HG02970 (cell line): ENCODE results near the gene SPINK14.

Source experiments
- ATAC-seq: cut with Tn5 transposase; IDR thresholded peaks from one replicate; pipeline ENCODE4 v1.9.1; 2021; ENCODE audit warnings: mild to moderate bottlenecking, moderate library complexity, moderate number of reproducible peaks; ENCODE audit not compliant: unreplicated experiment, low FRiP score

SPINK14 gene

DNA sequence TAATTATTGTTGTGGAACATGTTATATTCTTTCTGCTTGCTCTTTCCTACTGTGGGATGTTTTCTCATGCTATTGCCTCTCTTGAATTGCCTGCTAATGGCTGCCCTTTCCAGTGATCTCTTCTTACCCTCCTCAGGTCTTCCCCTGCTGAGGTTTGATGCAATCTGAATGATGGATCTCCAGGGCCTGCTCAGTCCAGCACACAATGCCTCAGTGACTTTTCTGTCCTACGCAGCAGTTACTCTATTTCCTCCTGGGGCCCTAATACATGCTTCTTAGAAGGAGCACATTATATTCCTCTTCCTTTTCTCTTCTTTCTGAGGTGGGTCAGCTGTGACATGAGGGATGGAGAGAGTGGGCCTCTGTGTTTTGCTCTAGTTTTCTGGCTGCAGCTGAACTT, at the start of gene SPINK14:
Gene SPINK14 (plus strand): TSS at position 301 of the 400 bp plus-strand sequence. CDS start 1,187 bp downstream, outside the sequence.
- no peak for ATAC-seq

- ATAC-seq, result no peak
Observed at GRCh38 chr5:148120317-148120716, 48.0 kb upstream of the SPINK14 start.

- no peak for ATAC-seq
Observed at GRCh38 chr5:148125641-148126040, 42.7 kb upstream of the SPINK14 start.

- no peak for ATAC-seq
Observed at GRCh38 chr5:148135091-148136048, 33.0 kb upstream of the SPINK14 start.

DNA sequence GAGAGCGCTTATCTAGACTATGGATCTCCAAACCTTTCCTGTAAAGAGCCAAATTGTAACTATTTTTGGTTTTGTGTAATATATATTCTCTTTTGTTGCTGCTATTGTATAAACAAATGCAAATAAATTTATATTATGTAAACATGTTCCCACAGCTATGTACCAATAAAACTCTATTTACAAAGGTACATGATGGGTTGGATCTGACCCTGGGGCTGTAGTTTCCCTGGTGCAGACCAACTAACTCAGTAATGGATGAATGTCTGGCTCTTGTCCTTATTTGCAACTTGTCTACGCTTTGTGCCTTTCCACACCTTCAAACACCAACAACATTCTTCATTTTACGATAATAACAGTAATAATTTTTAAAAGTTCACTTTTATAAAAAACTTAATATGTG, 27.5 kb upstream of the SPINK14 start:
- ATAC-seq, result no peak

GRCh38 chr5:148141645-148142044, 26.7 kb upstream of the SPINK14 start:
- no peak for ATAC-seq

DNA sequence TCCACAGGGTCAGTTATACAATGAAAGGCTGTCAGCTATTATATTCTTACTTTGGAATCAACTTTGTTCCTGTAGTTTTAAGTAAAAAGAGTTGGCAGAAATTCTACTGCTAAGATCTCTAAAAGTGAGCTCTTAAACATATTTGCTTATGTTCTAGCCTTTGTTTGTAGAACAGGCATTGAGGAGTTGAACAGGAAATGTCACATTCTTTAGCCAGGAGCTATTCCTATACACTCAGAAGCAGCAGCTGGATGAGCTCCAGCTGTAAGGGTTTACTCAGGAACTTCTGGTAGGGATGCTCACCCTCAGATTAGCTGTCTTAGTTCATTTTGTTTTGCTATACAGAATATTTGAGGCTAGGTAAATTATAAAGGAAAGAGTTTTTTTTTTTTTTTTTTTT, 22.4 kb upstream of the SPINK14 start:
- ATAC-seq, result no peak

- no peak for ATAC-seq
Observed at GRCh38 chr5:148146487-148146886, 21.9 kb upstream of the SPINK14 start.

GRCh38 chr5:148147415-148147814, 20.9 kb upstream of the SPINK14 start:
- ATAC-seq, result no peak

DNA sequence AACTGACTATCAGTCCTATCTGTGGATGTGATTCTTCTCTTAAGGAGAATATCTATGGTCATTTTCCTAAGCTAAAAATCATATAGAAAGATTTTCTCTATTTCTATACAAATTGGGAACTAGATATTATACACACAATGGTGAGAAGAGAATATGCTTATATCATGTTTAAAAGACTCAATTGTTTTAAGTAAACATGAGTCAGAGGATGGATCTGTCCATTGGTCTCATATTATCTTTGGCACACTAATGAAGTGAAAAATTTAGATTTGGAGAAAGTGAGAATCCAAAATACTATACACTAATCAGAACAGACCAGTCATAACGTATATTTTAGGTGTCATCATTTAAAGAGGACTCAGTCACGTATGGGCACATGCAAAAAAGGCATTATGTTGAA, 16.5 kb upstream of the SPINK14 start:
- no peak for ATAC-seq

DNA sequence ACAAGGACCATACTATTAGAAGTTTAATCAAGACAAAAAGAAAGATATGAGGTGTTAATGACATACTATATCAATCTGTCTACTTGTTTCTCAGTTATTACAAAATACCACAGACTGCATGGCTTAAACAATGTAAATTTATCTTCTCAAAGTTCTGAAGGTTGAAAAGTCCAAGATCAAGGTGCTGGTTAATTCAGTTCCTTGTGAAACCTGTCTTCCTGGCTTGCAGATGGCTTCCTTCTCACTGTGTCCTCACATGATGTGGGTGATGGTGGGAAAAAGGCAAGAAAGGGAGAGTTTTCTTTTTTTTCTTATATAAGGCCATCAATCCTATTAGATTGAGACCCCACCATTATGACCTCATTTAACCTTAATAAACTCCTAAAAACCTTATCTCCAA, 15.6 kb upstream of the SPINK14 start:
- no peak for ATAC-seq

DNA sequence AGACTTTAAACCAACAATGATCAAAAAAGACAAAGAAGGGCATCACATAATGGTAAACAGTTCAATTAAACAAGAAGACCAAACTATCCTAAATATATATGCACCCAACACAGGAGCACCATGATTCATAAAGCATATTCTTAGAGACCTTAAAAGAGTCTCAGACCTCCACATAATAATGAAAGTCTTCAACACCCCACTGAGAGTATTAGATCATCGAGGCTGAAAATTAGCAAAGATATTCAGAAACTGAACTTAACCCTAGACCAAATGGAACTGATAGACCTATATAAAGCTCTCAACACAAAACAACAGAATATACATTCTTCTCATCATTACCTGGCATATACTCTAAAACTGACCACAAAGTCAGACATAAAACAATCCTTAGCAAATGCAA, 11.7 kb upstream of the SPINK14 start:
- ATAC-seq, result no peak

DNA sequence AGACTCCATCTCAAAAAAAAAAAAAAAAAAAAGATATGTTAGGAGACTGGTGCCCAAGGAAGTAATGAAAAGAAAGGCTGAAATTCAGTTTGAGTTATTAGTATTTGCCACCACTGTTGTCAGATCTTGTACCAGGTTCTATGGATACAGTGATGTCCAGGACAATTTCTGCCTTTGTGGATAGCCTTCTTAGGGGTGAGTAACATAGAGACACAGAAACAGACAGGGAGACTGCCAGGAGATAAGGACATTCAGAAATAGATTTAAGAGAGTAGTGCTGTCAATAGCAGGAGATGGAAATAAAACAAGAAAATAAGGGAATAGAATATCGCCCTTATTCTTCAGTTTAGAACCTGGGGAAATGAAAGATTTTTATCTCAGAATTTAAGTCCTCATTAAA, 6.3 kb upstream of the SPINK14 start:
- no peak for ATAC-seq

DNA sequence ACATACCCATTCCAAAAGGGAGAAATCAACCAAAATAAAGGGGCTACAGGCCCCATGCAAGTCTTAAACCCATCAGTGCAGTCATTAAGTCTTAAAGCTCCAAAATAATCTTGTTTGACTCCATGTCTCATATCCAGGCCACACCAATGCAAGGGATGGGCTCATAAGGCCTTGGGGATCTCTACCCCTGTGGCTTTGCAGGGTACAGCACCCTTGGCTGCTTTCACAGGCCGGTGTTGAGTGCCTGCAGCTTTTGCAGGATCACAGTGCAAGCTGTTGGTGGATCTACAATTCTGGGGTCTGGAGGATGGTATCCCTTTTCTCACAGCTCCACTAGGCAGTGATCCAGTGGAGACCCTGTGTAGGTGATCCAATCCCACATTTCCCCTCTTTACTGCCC, 5.0 kb upstream of the SPINK14 start:
- ATAC-seq, result no peak

DNA sequence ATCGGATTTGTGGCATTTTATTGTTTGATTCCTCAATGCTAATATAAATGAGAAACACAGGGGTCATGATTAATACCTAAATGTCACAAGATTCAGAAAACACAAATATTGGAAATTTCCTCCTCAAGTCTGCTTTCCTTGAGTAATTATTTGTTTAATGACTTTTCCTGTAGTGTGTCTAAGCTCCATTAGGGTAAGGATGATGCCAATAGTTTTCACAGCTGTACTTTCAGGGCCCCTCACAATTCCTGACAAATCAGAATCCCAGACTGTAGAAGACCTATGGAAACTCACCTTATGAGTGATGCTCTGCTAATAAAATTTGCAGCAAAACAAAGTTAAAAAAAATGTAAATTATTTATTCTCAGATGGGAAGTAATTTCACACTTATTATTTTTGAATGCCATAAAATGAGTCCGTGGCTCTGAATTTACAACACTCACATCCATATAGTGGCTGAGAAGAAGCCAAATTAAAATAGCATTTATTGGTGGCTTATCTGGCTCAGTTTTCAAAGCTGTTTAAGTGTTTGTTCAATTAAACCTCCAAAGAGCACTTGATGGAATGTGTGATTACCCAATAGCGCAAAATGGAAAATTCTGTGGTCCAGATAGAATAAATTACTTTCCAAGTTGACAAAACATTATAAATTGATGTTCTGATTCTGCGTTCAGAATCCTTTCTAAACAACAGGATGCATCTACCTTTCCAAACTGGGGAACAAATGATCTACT, 1.6 kb upstream of the SPINK14 start:
- ATAC-seq, result no peak

DNA sequence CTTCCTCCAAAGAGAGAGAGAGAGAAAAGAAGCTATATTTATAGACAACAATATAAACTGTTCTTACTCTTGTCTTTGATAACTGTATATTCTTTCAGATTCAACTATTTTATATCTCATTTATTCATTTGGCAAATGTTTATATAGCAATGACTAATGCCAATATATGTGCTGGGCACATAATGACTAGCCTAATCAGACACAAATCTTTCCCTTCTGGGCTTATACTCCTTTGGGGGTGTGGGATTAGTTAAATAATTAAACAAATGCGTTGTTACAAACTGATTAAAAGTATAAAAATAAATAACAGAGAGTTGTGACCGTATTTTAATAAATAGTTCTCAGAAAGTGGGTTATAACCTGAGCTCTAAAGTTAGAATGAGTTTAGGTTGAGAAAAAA, 4.0 kb downstream of the SPINK14 start:
- no peak for ATAC-seq

DNA sequence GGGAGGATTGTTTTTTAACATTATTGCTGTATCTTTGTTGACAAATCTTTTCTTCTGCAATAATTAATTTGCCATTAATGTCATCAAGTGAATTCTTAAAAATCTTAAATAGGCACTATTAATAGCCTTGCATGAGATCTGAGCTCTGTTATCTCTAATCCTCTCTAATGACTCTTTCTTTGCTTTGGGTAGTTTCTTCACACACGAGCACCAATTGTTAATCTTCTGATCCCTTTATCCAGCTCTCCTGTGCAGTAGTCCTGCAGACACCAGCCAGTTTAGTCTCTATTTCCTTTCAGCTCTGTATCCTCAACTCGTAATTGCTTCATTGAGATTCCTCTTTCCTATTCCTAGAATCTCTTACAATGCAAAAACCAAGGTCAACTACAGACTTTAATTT, 8.1 kb downstream of the SPINK14 start:
- no peak for ATAC-seq

- no peak for ATAC-seq
Observed at GRCh38 chr5:148177207-148177606, 8.9 kb downstream of the SPINK14 start.

DNA sequence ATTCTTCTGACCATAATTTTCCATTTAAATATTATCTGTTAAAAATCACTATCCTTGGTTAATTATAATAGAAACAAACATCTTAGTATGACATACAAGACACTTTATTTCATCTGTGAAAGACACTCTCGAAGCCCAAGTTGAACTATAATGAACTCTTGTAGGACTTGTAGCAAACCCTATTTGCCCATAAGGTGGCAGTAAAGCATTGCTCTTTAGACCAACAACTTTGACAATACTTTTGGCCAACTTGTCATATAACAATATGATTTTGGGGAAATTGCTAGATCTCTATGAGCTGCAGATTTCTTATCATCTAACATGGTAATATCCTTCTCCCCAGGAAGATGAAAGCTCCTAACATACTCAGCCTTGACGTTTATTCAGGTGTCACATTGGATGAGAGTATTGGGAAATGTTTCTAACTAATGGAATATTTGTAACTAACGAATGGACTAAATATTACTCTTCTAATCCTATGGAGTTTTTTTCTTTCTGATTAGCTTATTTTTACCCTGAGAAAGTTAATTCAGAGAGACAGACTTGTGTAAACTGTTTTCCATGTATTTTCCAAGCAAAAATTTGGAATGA, 11.0 kb downstream of the SPINK14 start:
- ATAC-seq, result peak; percentile 55

DNA sequence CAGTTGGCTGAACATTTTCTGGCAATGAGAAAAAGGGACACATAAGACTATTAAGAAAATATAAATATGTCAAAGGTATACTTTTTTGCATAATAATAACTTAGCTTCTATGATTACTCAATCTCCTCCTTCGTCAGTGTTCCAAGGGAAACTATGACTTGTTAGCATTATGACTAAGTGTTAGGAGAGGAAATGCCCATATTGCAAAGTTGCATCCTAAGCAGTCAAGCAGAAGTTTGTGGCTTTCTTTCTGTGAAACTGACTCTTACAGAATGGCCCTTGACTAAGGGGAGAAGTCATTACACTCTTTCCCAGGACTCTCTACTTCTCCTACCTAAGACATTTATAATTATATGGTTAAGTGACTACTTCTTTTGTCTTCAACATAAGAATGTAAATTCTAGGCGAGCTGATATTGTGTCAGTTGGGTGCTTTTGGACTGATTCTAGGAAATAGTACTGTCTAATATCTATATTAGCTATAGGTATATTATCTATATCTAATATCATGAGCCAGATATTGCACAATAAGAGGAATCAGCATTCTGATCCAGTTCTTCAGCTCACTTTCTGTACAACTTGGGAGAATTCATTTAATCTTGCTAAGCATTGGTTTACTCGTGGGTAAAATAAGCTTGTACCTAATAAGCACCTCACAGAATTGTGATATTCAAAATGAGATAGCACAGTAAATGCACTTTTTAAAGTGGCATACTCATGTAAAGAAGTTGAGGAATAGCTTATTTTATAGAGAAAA, 18.1 kb downstream of the SPINK14 start:
- ATAC-seq, result peak; percentile 62
